Inferior parietal cortex (tissue), 1 donor: ENCODE measurements around the gene SETMAR.

Experiments used
- DNase-seq: peaks from one replicate; pipeline ENCODE4 v3.0.0-alpha.2; 2016; ENCODE audit errors: extremely low spot score

SETMAR gene

GRCh38 chr3:4351164-4351855, 48.1 kb downstream of the SETMAR start:
- peak; percentile 49 for DNase-seq

DNA sequence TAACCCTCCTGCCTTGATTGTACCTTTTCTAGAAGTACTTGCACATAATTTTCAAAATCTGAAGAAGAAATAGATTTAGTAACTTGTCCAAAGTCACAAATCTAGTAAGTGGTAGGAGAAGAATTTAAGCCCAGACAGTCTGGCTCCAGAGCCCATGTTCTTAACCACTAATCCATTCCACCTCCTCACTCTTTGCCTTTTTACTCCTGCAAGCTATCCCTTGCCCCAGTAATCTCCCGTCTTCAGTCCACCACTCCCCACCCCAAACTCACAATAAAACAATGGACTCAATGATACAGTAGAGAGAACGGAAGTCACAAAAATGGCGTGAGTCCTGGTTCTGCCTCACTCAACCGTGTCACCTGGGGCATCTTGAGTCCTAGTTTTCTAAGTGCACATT, 48.7 kb downstream of the SETMAR start:
- no peak for DNase-seq

DNA sequence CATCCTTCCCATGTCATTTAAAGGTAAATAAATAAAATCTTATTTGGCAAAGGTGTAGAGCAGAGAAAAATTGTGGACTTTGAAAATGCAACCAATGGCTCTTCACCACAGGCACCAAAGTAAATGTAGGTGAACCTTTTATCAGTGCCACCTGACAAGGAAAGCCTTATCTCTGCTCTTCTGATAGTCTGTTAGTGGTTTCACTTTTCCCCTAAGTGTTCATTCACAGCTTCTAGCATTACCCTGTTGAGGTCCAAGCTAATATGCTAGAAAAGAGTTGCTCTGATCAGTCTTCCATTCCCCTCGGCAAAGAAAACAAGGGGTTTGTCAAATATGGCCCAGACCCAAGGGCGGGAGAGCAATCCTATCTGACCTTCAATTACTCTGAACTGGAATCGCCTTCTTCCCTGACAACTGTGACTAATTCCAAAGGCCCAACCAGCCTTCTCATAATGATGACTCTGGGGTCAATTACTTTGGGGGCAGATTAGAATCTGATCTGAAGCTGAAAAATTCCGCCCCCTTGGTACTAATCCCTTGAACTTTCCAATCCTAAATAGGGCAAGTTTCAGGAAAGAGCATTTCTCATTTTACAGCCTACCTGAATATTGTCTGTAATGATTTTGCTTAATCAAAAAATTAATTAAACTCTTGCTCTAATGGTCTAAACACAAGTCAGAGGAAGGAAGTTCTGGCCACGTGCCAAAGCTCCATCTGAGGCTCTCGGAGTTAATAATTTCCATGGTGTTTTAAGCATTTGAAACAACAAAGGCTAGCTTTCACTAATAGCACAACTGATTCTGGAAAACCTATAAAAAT, 52.4 kb downstream of the SETMAR start:
- DNase-seq: no peak

DNA sequence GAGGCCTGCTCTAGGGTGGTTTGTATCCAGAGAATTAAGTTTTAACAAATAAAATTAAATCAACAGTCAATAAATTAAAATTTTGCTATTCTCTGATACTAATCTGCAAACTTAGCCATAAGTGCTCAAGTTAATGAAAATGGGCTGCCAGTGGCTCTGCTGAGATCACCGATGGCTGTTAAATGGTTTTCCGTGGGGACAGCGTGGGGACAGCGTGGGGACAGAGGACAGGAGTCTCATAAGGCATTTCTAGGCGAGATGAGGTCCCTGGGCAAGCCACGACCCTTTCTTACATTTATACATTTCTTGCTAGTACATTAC, 53.0 kb downstream of the SETMAR start:
- no peak for DNase-seq

DNA sequence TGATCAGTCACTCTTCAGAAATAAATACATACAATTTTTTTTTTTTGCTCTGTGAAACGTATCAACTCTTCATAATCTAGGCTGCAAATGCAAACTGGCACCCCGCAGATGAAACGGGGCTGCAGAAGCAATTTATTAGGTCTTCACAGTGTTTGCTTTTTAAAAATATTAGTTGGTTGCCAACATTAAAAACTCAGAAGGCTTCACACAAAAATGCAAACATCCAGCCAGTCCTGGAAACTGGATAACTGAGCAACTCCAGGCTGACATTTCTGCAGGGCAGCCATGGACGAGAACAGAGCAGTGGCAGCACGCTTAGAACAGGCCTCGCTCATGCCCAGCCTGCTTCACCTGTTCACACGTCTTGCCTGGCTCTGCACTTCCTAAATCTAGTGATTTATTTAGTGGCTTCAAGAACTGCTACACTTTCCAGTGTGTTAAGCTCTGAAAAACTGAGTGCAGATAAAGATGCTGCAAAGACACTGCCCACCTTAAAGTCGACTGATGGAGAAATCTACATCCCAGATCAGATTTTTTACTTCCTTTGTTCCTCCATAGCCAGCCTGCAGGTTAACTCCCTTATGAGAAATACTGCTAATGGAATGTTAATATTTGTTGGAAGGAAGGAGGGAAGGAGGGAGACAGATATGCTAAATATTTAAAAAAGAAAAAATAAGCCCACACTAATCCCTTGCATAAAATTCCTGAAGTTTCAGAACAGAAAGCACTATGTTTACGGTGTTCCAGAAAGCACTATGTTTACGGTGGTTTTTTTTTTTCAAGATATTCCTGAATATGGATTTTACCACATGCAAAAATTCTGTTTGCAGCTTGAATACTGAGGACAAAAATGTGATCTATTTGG, 53.6 kb downstream of the SETMAR start:
- DNase-seq: no peak

DNA sequence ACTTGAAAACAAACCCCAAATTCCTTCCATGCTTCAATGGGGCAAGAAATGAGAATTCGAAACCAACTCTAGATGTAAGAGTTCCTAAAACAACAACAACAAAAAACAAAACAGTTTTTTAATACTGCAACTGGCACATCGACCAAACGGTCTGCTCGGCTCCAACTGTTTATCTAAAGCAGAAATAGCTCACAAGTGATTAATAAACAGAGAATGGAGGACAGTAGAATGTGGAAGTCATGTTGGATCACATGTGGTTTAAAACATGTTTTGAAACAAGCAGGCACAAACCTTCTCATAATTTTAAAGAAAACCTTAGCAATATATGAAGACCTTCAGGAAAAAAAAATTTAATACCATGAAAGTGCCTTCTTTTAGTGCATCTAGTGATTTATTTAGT, 55.1 kb downstream of the SETMAR start:
- no peak for DNase-seq

DNA sequence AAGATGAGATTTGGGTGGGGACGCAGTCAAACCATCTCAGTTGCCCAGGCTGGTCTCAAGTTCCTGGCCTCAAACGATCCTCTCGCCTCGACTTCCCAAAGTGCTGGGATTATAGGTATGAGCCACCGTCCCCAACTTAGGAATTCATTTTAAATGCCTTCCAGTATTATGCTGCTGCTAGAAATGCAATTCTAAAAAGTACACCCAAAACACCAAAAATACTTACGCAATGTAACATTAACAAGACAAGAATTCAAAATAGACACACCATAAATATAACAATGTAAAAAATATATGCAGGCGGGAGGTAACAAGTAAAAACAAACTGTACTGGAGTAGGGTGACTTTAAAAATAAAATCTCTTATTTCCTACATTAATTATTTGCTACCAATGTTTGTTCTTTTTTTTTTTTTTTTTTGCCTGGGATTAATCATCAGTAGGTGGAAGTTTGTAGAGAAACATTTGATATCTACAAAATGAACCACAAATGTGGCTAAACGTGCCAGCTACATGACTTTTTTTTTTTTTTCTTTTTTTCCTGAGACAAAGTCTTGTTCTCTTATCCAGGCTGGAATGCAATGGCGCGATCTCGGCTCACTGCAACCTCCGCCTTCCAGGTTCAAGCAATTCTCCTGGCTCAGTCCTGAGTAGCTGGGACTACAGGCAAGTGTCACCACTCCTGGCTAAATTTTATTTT, 56.8 kb downstream of the SETMAR start:
- DNase-seq: no peak

GRCh38 chr3:4360817-4361216, 57.6 kb downstream of the SETMAR start:
- no peak for DNase-seq

- no peak for DNase-seq
Observed at GRCh38 chr3:4362523-4362922, 59.4 kb downstream of the SETMAR start.
